SK-N-SH treated with all-trans-retinoic acid at 6 μM for 48 hours (cell line): ENCODE data around the gene SORL1.
A peak's percentile ranks its signal among the peaks of the same experiment; 100 is the strongest.

Experiments
- ATAC-seq: fragments of 200-7000 bp; cut with Tn5 transposase; 3 replicates; pipeline ENCODE4 v1.9.1; 2020; ENCODE audit warnings: mild to moderate bottlenecking, moderate library complexity
- ARNTL ChIP-seq: fragments of 450-650 bp; formaldehyde crosslinking; IDR thresholded peaks from 2 replicates; pipeline ENCODE4 v1.5.0; 2020; ENCODE audit warnings: low read depth, mild to moderate bottlenecking, moderate library complexity, borderline replicate concordance
- BACH2 ChIP-seq: fragments of 250-450 bp; sonication (Bioruptor Pico); IDR thresholded peaks from 2 replicates; pipeline ENCODE4 v1.9.0; 2021; ENCODE audit warnings: mild to moderate bottlenecking, borderline replicate concordance
- CSDC2 ChIP-seq: fragments of 250-450 bp; sonication (Bioruptor Pico); IDR thresholded peaks from 2 replicates; pipeline ENCODE4 v1.5.0; 2020; ENCODE audit warnings: mild to moderate bottlenecking, moderate library complexity
- ESRRG ChIP-seq: fragments of 250-450 bp; sonication (Bioruptor Pico); IDR thresholded peaks from 2 replicates; pipeline ENCODE4 v1.6.1; 2021; ENCODE audit warnings: mild to moderate bottlenecking
- GLIS3 ChIP-seq: fragments of 250-450 bp; sonication (Bioruptor Pico); IDR thresholded peaks from 2 replicates; pipeline ENCODE4 v1.5.0; 2020; ENCODE audit warnings: mild to moderate bottlenecking, moderate library complexity
- ISL1 ChIP-seq: fragments of 250-450 bp; sonication (Bioruptor Pico); IDR thresholded peaks from 2 replicates; pipeline ENCODE4 v2.1.2; 2022; ENCODE audit warnings: mild to moderate bottlenecking, moderate library complexity
- OSR1 ChIP-seq: fragments of 250-450 bp; sonication (Bioruptor Pico); IDR thresholded peaks from 2 replicates; pipeline ENCODE4 v1.8.0; 2022; ENCODE audit warnings: moderate library complexity, mild to moderate bottlenecking, inconsistent platforms
- PPARA ChIP-seq: fragments of 250-450 bp; sonication (Bioruptor Pico); IDR thresholded peaks from 2 replicates; pipeline ENCODE4 v1.5.0; 2020; ENCODE audit warnings: mild to moderate bottlenecking, borderline replicate concordance
- SNAI2 ChIP-seq: fragments of 250-450 bp; sonication (Bioruptor Pico); IDR thresholded peaks from 2 replicates; pipeline ENCODE4 v1.5.0; 2020; ENCODE audit warnings: mild to moderate bottlenecking, moderate library complexity
- TCF4 ChIP-seq: fragments of 250-450 bp; sonication (Bioruptor Pico); IDR thresholded peaks from 2 replicates; pipeline ENCODE4 v1.8.0; 2021; ENCODE audit warnings: mild to moderate bottlenecking, moderate library complexity, borderline replicate concordance
- TOX ChIP-seq: fragments of 250-450 bp; sonication (Bioruptor Pico); IDR thresholded peaks from 2 replicates; pipeline ENCODE4 v1.8.0; 2021; ENCODE audit warnings: mild to moderate bottlenecking, moderate library complexity, borderline replicate concordance
- ZC3H10 ChIP-seq: fragments of 250-450 bp; sonication (Bioruptor Pico); IDR thresholded peaks from 2 replicates; pipeline ENCODE4 v1.5.1; 2021; ENCODE audit warnings: mild to moderate bottlenecking, moderate library complexity
- ZFP3 ChIP-seq: fragments of 250-450 bp; sonication (Bioruptor Pico); IDR thresholded peaks from 2 replicates; pipeline ENCODE4 v1.5.0; 2020; ENCODE audit warnings: mild to moderate bottlenecking, moderate library complexity
- ZFP30 ChIP-seq: fragments of 450-650 bp; formaldehyde crosslinking; IDR thresholded peaks from 2 replicates; pipeline ENCODE4 v1.5.0; 2022; ENCODE audit warnings: mild to moderate bottlenecking, moderate library complexity
- ZNF565 ChIP-seq: fragments of 450-650 bp; formaldehyde crosslinking; conservative IDR thresholded peaks from 2 replicates; pipeline ENCODE4 v1.5.0; 2020; ENCODE audit warnings: low read depth, mild to moderate bottlenecking, moderate library complexity
- ZNF70 ChIP-seq: fragments of 450-650 bp; formaldehyde crosslinking; IDR thresholded peaks from 2 replicates; pipeline ENCODE4 v1.5.0; 2020; ENCODE audit warnings: mild to moderate bottlenecking, moderate library complexity
- TF ChIP-seq, protein P1 (sequence below): fragments of 250-450 bp; sonication (Bioruptor Pico); IDR thresholded peaks from 2 replicates; pipeline ENCODE4 v1.5.1; 2021; ENCODE audit warnings: mild to moderate bottlenecking, moderate library complexity
- TF ChIP-seq, protein P2 (sequence below): fragments of 250-450 bp; sonication (Bioruptor Pico); IDR thresholded peaks from 2 replicates; pipeline ENCODE4 v1.5.0; 2020; ENCODE audit warnings: mild to moderate bottlenecking, moderate library complexity
- TF ChIP-seq, protein P3 (sequence below): fragments of 250-450 bp; sonication (Bioruptor Pico); IDR thresholded peaks from 2 replicates; pipeline ENCODE4 v1.8.0; 2020; ENCODE audit warnings: mild to moderate bottlenecking, moderate library complexity, borderline replicate concordance
- TF ChIP-seq, protein P4 (sequence below): fragments of 250-450 bp; sonication (Bioruptor Pico); IDR thresholded peaks from 2 replicates; pipeline ENCODE4 v1.8.0; 2021; ENCODE audit warnings: low read depth, mild to moderate bottlenecking, moderate library complexity, borderline replicate concordance

The SORL1 gene

DNA sequence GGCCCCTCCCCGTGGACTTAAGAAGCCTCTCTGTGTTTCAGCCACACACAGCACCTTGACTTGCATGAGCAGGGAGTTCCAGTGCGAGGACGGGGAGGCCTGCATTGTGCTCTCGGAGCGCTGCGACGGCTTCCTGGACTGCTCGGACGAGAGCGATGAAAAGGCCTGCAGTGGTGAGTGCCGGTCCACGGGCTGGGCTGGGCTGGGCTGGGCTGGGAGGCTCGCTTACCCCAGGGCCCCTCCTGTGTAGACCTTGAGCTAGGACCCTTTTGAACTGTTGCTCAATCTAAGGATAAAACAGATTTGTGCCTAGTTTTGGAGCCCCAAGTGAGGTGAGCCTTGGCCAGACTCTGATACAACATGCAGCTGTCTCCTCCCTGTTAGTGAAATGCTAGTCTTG lies 152.0 kb downstream of the SORL1 start:
- TF ChIP-seq, protein P1, sequence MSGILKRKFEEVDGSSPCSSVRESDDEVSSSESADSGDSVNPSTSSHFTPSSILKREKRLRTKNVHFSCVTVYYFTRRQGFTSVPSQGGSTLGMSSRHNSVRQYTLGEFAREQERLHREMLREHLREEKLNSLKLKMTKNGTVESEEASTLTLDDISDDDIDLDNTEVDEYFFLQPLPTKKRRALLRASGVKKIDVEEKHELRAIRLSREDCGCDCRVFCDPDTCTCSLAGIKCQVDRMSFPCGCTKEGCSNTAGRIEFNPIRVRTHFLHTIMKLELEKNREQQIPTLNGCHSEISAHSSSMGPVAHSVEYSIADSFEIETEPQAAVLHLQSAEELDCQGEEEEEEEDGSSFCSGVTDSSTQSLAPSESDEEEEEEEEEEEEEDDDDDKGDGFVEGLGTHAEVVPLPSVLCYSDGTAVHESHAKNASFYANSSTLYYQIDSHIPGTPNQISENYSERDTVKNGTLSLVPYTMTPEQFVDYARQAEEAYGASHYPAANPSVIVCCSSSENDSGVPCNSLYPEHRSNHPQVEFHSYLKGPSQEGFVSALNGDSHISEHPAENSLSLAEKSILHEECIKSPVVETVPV (CRISPR knock-in tag): no peak
- TF ChIP-seq ZFP3: no peak
- TF ChIP-seq, all 23 proteins: peak for 0
- ATAC-seq: no peak

DNA sequence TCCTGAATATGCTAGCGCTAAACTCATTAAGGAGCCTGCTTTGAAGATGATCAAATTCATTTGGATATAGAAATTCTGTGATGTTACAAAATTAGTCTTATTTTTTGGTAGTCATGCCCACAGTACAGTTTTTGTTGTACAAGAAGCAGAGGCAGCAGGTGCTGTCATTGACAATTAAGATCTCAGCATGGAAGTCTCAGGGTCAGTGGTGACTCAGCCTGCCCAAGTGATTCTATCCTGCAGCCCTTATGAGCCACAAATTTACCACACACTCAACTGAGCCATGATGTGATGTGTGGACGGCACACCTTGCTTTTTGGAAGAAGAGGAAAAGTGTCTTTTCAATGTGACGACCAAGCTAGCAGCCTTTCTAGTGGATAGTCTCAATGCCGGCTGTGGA lies 154.2 kb downstream of the SORL1 start:
- peak; percentile 47; the same call in 2 of the 3 replicates for ATAC-seq
- TF ChIP-seq SNAI2 (CRISPR knock-in tag) (no peak), PPARA (no peak)
- TF ChIP-seq, protein P2, sequence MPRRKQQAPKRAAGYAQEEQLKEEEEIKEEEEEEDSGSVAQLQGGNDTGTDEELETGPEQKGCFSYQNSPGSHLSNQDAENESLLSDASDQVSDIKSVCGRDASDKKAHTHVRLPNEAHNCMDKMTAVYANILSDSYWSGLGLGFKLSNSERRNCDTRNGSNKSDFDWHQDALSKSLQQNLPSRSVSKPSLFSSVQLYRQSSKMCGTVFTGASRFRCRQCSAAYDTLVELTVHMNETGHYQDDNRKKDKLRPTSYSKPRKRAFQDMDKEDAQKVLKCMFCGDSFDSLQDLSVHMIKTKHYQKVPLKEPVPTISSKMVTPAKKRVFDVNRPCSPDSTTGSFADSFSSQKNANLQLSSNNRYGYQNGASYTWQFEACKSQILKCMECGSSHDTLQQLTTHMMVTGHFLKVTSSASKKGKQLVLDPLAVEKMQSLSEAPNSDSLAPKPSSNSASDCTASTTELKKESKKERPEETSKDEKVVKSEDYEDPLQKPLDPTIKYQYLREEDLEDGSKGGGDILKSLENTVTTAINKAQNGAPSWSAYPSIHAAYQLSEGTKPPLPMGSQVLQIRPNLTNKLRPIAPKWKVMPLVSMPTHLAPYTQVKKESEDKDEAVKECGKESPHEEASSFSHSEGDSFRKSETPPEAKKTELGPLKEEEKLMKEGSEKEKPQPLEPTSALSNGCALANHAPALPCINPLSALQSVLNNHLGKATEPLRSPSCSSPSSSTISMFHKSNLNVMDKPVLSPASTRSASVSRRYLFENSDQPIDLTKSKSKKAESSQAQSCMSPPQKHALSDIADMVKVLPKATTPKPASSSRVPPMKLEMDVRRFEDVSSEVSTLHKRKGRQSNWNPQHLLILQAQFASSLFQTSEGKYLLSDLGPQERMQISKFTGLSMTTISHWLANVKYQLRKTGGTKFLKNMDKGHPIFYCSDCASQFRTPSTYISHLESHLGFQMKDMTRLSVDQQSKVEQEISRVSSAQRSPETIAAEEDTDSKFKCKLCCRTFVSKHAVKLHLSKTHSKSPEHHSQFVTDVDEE (CRISPR knock-in tag): no peak
- TF ChIP-seq, protein P3, sequence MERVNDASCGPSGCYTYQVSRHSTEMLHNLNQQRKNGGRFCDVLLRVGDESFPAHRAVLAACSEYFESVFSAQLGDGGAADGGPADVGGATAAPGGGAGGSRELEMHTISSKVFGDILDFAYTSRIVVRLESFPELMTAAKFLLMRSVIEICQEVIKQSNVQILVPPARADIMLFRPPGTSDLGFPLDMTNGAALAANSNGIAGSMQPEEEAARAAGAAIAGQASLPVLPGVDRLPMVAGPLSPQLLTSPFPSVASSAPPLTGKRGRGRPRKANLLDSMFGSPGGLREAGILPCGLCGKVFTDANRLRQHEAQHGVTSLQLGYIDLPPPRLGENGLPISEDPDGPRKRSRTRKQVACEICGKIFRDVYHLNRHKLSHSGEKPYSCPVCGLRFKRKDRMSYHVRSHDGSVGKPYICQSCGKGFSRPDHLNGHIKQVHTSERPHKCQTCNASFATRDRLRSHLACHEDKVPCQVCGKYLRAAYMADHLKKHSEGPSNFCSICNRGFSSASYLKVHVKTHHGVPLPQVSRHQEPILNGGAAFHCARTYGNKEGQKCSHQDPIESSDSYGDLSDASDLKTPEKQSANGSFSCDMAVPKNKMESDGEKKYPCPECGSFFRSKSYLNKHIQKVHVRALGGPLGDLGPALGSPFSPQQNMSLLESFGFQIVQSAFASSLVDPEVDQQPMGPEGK (CRISPR knock-in tag): no peak

DNA sequence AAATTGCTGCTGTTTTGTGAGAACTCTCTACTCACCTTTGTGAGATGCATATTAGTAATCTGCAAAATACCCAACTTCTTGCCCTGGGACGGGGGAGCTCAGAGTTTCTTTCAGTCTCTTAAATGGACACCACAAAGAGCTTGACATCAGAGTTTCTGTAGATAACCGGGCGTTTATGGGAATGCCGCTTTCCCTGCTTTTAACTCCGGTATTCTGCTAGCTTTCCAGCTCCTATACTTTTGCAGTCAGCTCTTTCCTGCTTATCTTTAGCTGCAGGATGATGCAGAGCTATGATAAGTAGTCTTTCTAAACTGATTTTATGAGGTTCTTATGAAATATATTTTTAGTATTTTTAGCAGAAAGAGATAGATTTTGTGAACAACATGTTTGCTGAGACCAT lies 155.2 kb downstream of the SORL1 start:
- TF ChIP-seq, protein P2 (CRISPR knock-in tag): no peak
- TF ChIP-seq GLIS3 (CRISPR knock-in tag) (no peak), OSR1 (no peak), BACH2 (CRISPR knock-in tag) (no peak), TCF4 (CRISPR knock-in tag) (no peak), SNAI2 (CRISPR knock-in tag) (no peak), ESRRG (CRISPR knock-in tag) (no peak)
- ATAC-seq: no peak

DNA sequence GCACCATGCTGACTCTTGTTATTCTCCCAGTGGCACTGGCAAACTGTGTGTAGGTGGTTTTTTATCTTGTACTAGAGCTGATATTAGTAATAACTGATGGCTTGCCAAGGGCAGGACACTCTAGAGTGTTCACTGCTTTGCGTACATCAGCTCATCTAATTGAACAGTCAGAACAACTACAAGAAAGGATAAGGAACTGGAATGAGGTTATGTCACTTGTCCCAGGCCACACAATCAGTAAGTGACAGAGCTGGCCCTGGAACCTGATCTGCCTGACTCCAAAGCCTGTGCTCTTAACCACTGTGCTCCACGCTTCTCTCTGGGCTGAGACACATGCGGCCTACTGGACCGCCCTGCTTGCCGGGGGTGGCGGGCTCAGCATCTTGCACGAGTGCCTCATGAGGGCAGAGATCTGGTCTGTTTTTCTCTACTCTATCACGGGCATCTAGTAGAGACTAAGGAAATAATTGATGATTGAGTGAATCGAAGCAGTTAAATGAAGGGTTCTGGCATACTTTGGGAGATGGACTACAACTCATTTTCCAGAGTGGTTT lies 156.5 kb downstream of the SORL1 start:
- TF ChIP-seq TOX (CRISPR knock-in tag): no peak
- no peak for TF ChIP-seq PPARA
- TF ChIP-seq, protein P3 (CRISPR knock-in tag): no peak
- no peak for TF ChIP-seq GLIS3 (CRISPR knock-in tag)
- no peak for TF ChIP-seq OSR1
- no peak for TF ChIP-seq SNAI2 (CRISPR knock-in tag)
- TF ChIP-seq BACH2 (CRISPR knock-in tag): no peak
- TF ChIP-seq, protein P4, sequence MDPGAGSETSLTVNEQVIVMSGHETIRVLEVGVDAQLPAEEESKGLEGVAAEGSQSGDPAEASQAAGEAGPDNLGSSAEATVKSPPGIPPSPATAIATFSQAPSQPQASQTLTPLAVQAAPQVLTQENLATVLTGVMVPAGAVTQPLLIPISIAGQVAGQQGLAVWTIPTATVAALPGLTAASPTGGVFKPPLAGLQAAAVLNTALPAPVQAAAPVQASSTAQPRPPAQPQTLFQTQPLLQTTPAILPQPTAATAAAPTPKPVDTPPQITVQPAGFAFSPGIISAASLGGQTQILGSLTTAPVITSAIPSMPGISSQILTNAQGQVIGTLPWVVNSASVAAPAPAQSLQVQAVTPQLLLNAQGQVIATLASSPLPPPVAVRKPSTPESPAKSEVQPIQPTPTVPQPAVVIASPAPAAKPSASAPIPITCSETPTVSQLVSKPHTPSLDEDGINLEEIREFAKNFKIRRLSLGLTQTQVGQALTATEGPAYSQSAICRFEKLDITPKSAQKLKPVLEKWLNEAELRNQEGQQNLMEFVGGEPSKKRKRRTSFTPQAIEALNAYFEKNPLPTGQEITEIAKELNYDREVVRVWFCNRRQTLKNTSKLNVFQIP (CRISPR knock-in tag): no peak
- no peak for TF ChIP-seq ESRRG (CRISPR knock-in tag)
- no peak for TF ChIP-seq ZC3H10 (CRISPR knock-in tag)
- TF ChIP-seq ZNF70 (CRISPR knock-in tag): no peak
- no peak for TF ChIP-seq ARNTL (CRISPR knock-in tag)
- no peak for TF ChIP-seq CSDC2 (CRISPR knock-in tag)
- TF ChIP-seq ISL1 (CRISPR knock-in tag): no peak
- no peak for TF ChIP-seq ZNF565
- no peak for TF ChIP-seq ZFP30
- ATAC-seq: no peak
